KMS-11 (cell line): Measurements from ENCODE around the gene RING1.

ENCODE experiments used
- H2AFZ ChIP-seq: fragments of 200-600 bp; sonication (generic); 2 replicates; pipeline ENCODE4 v1.6.1; 2016; ENCODE audit warnings: antibody characterized with exemption, mixed run types, low read depth
- H3K27ac ChIP-seq: fragments of 200-600 bp; sonication (generic); 2 replicates; pipeline ENCODE4 v1.6.1; 2016; ENCODE audit warnings: mild to moderate bottlenecking, mixed run types
- H3K27me3 ChIP-seq: fragments of 200-600 bp; sonication (generic); 2 replicates; pipeline ENCODE4 v1.6.1; 2017; ENCODE audit warnings: mild to moderate bottlenecking, low read depth, mixed run types, moderate library complexity; ENCODE audit not compliant: insufficient read depth
- H3K36me3 ChIP-seq: fragments of 200-600 bp; sonication (generic); 2 replicates; pipeline ENCODE4 v1.6.1; 2017; ENCODE audit warnings: mild to moderate bottlenecking, mixed run types; ENCODE audit not compliant: insufficient read depth
- H3K4me1 ChIP-seq: fragments of 200-600 bp; sonication (generic); 2 replicates; pipeline ENCODE4 v1.6.1; 2016; ENCODE audit warnings: mild to moderate bottlenecking, low read depth, mixed run types; ENCODE audit not compliant: poor library complexity, severe bottlenecking
- H3K4me2 ChIP-seq: fragments of 200-600 bp; sonication (generic); 2 replicates; pipeline ENCODE4 v1.7.0; 2016; ENCODE audit warnings: mild to moderate bottlenecking, mixed run types
- H3K4me3 ChIP-seq: fragments of 200-600 bp; sonication (generic); IDR thresholded peaks from 2 replicates; pipeline ENCODE4 v1.6.1; 2017; ENCODE audit warnings: low read depth, low read length, mixed read lengths; ENCODE audit not compliant: insufficient read depth
- H3K79me2 ChIP-seq: fragments of 200-600 bp; sonication (generic); 2 replicates; pipeline ENCODE4 v1.6.1; 2016; ENCODE audit warnings: low read depth, mixed run types; ENCODE audit not compliant: insufficient read depth
- H3K9ac ChIP-seq: fragments of 200-600 bp; sonication (generic); 2 replicates; pipeline ENCODE4 v1.6.1; 2016; ENCODE audit warnings: mild to moderate bottlenecking, mixed run types
- H4K20me1 ChIP-seq: fragments of 200-600 bp; sonication (generic); 2 replicates; pipeline ENCODE4 v1.6.1; 2016; ENCODE audit warnings: mild to moderate bottlenecking, mixed run types; ENCODE audit not compliant: insufficient read depth
- TF ChIP-seq, protein P1 (sequence below): fragments of 200-600 bp; sonication (generic); conservative IDR thresholded peaks from 2 replicates; pipeline ENCODE4 v1.6.1; 2017; ENCODE audit warnings: low read depth, mild to moderate bottlenecking, antibody characterized with exemption, low read length, moderate library complexity, mixed read lengths

RING1 gene

DNA sequence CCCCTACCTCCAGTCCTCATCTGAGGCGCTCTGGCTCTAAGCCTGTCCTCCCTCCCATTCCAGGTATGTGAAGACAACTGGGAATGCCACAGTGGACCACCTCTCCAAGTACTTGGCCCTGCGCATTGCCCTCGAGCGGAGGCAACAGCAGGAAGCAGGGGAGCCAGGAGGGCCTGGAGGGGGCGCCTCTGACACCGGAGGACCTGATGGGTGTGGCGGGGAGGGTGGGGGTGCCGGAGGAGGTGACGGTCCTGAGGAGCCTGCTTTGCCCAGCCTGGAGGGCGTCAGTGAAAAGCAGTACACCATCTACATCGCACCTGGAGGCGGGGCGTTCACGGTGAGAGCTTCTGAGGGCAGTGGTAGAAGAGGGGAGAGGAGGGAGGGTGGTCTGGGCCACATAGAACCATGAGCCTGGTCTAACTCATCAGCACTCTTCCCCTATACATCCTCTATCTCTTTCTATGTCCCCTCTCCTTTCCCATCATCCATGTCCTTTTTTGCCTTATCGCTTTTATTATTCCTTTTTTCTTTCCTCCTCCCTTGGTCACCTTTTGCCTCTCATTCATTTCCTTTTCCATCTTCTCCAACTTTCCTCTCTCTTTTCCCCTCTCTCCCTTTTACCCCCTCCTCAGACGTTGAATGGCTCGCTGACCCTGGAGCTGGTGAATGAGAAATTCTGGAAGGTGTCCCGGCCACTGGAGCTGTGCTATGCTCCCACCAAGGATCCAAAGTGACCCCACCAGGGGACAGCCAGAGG, 3.5 kb downstream of the RING1 start:
- no peaks in the 10 kb centered on the region for H3K4me1 ChIP-seq
- no peaks in the 10 kb centered on the region for H3K79me2 ChIP-seq
- H2AFZ ChIP-seq = no peak overlapping the region
- TF ChIP-seq, protein P1, sequence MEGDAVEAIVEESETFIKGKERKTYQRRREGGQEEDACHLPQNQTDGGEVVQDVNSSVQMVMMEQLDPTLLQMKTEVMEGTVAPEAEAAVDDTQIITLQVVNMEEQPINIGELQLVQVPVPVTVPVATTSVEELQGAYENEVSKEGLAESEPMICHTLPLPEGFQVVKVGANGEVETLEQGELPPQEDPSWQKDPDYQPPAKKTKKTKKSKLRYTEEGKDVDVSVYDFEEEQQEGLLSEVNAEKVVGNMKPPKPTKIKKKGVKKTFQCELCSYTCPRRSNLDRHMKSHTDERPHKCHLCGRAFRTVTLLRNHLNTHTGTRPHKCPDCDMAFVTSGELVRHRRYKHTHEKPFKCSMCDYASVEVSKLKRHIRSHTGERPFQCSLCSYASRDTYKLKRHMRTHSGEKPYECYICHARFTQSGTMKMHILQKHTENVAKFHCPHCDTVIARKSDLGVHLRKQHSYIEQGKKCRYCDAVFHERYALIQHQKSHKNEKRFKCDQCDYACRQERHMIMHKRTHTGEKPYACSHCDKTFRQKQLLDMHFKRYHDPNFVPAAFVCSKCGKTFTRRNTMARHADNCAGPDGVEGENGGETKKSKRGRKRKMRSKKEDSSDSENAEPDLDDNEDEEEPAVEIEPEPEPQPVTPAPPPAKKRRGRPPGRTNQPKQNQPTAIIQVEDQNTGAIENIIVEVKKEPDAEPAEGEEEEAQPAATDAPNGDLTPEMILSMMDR = no peak
- no peaks in the 10 kb centered on the region for H3K27me3 ChIP-seq
- H3K4me3 ChIP-seq = no peak overlapping the region
- no peak overlapping the region for H3K27ac ChIP-seq
- no peaks in the 10 kb centered on the region for H3K36me3 ChIP-seq
- H3K4me2 ChIP-seq = no peak overlapping the region
- H4K20me1 ChIP-seq = no peaks in the 10 kb centered on the region
- H3K9ac ChIP-seq = no peak overlapping the region

DNA sequence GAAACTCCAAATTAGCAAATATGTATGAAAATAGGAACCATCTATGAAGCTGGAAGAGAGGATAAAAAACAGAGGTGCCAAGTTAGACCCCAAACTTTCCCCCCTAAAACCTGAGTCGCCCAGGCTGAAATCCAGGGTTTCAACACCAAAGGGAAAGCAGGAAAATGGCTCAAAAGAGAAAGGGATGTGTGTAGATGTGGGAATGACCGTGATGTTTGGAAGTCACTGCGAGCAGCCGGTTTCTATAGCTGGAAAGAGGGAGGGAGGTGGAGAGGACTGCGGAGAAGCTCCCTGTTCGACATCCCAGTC, 4.5 kb downstream of the RING1 start:
- no peak overlapping the region for H3K27ac ChIP-seq
- no peak overlapping the region for H3K4me2 ChIP-seq
- TF ChIP-seq, protein P1 = no peak
- no peak overlapping the region for H2AFZ ChIP-seq
- H4K20me1 ChIP-seq = no peaks in the 10 kb centered on the region
- no peak overlapping the region for H3K4me3 ChIP-seq
- no peak overlapping the region for H3K9ac ChIP-seq
- no peaks in the 10 kb centered on the region for H3K36me3 ChIP-seq
- H3K4me1 ChIP-seq = no peaks in the 10 kb centered on the region
- H3K27me3 ChIP-seq = no peaks in the 10 kb centered on the region
- no peaks in the 10 kb centered on the region for H3K79me2 ChIP-seq

DNA sequence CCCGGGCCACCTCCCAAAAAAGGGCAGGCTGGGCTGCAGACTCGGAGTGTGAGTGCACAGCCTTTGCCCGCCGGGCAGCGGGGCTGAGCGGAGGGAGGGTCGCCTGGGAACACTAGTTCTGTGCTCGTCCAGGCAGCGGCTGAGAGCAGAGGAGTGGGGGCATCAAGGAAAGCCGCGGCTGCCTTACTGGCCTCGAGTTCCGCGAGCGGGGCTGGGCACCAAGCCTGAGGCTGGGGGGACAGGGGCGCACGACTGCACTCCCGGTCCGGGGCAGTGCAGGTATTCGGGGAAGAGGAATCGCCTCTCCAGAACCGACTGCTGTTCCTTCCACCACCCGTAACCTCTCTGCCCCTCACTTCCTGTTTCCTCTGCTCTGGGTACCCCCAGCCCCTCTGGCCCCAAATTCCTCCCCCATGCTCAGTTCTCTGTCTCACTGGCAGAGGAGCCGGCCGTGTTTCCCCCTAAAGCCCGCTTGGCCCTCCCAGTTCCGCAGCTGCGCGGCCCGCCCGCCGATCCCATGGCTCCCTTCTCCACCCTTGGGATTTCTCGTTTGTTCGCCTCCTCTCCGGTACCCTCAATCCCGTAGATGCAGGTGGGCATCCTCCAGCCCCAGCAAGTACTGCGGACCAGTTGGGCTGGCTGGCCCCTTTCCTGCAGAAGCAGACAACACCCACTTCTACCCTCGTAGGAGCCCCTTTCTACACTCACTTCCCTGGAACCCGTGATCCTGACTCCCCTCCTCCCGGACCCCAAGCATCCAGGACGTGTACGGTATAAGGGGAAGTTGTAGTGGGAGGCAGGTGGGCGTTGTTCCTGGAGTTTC, 5.1 kb downstream of the RING1 start:
- TF ChIP-seq, protein P1 = no peak
- H3K36me3 ChIP-seq = no peaks in the 10 kb centered on the region
- H3K4me1 ChIP-seq = no peaks in the 10 kb centered on the region
- no peak overlapping the region for H2AFZ ChIP-seq
- no peak overlapping the region for H3K4me3 ChIP-seq
- H3K27me3 ChIP-seq = no peaks in the 10 kb centered on the region
- H3K27ac ChIP-seq = no peak overlapping the region
- no peaks in the 10 kb centered on the region for H3K79me2 ChIP-seq
- no peak overlapping the region for H3K4me2 ChIP-seq
- H4K20me1 ChIP-seq = no peaks in the 10 kb centered on the region
- H3K9ac ChIP-seq = no peak overlapping the region

DNA sequence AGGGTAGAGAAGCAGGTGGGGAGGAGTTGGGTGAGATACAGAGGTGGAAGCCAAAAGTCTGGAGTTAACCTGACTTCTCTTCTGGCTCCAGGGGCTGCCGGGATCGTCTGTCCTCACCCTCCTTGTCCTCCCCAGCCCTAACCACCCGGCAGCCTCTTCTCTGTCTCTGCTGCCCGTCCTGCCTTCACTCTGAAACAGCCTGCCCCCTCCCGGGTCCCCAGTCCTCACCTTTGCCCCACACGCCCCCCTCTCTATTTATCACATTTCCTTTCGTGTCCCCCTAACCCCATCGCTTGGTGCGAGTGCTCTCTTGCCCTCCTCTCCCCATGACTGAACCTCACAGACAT, 5.7 kb downstream of the RING1 start:
- Histone ChIP-seq H3K9ac (no peak overlapping the region), H3K4me3 (no peak overlapping the region), H4K20me1 (no peaks in the 10 kb centered on the region), H3K4me1 (no peaks in the 10 kb centered on the region), H3K27ac (no peak overlapping the region), H3K27me3 (no peaks in the 10 kb centered on the region), H3K4me2 (no peak overlapping the region), H3K79me2 (no peaks in the 10 kb centered on the region), H2AFZ (no peak overlapping the region), H3K36me3 (no peaks in the 10 kb centered on the region)
- TF ChIP-seq, protein P1 = no peak
